Neuronal stem cell (in vitro differentiated cells): ENCODE results near the gene METTL26.
A peak's percentile ranks its signal among the peaks of the same experiment; 100 is the strongest.

Experiments used
- DNase-seq: peaks from one replicate; pipeline ENCODE4 v3.0.0-alpha.2; 2013; ENCODE audit warnings: low spot score
- H2AFZ ChIP-seq: one replicate; pipeline ENCODE4 v1.6.1; 2013; ENCODE audit warnings: mild to moderate bottlenecking, low read length, inconsistent platforms
- H2AK5ac ChIP-seq: 2 replicates; pipeline ENCODE4 v1.6.1; 2013; ENCODE audit warnings: low read depth, mild to moderate bottlenecking, inconsistent platforms, low read length, moderate library complexity, mixed read lengths
- H2BK120ac ChIP-seq: 2 replicates; pipeline ENCODE4 v1.6.1; 2013; ENCODE audit warnings: low read depth, mild to moderate bottlenecking, inconsistent platforms, low read length, moderate library complexity, mixed read lengths
- H2BK12ac ChIP-seq: one replicate; pipeline ENCODE4 v1.6.1; 2013; ENCODE audit warnings: low read length, inconsistent platforms
- H2BK15ac ChIP-seq: 2 replicates; pipeline ENCODE4 v1.6.1; 2013; ENCODE audit warnings: mild to moderate bottlenecking, low read length, inconsistent platforms, mixed read lengths
- H2BK5ac ChIP-seq: one replicate; pipeline ENCODE4 v1.6.1; 2013; ENCODE audit warnings: inconsistent platforms, mild to moderate bottlenecking, low read length, moderate library complexity
- H3K14ac ChIP-seq: one replicate; pipeline ENCODE4 v1.6.1; 2013; ENCODE audit warnings: low read length, inconsistent platforms
- H3K18ac ChIP-seq: 2 replicates; pipeline ENCODE4 v1.6.1; 2013; ENCODE audit warnings: low read length, inconsistent platforms
- H3K23ac ChIP-seq: 2 replicates; pipeline ENCODE4 v1.6.1; 2013; ENCODE audit warnings: low read depth, mild to moderate bottlenecking, mixed read lengths, low read length, inconsistent platforms; ENCODE audit not compliant: poor library complexity
- H3K27ac ChIP-seq: replicated peaks from 3 replicates; pipeline ENCODE4 v1.5.1; 2013; ENCODE audit warnings: low read length, inconsistent platforms
- H3K27me3 ChIP-seq, 3 experiments: 2 replicates each; pipeline ENCODE4 v1.6.1; 2013; ENCODE audit warnings: low read length in 3 of 3, mild to moderate bottlenecking in 2 of 3, inconsistent platforms in 1 of 3, low read depth in 1 of 3, mixed read lengths in 1 of 3, moderate library complexity in 1 of 3; ENCODE audit not compliant: control insufficient read depth in 3 of 3, insufficient read depth in 3 of 3
- H3K36me3 ChIP-seq, 2 donors: replicated peaks in 1 of 2; 2 replicates each; pipeline ENCODE4 v1.6.1; 2013; ENCODE audit warnings: low read length in 2 of 2; ENCODE audit not compliant: control insufficient read depth in 2 of 2, insufficient read depth in 2 of 2
- H3K4ac ChIP-seq: 2 replicates; pipeline ENCODE4 v1.6.1; 2013; ENCODE audit warnings: inconsistent platforms, mild to moderate bottlenecking, low read length, moderate library complexity
- H3K4me1 ChIP-seq, 2 donors: 1 replicate in 1 of 2; 2 replicates in 1 of 2; pipeline ENCODE4 v1.6.1; 2013; ENCODE audit warnings: low read length in 2 of 2, low read depth in 1 of 2; ENCODE audit not compliant: control insufficient read depth in 2 of 2, insufficient read depth in 1 of 2
- H3K4me2 ChIP-seq: one replicate; pipeline ENCODE4 v1.6.1; 2013; ENCODE audit warnings: mild to moderate bottlenecking, low read length, inconsistent platforms; ENCODE audit not compliant: insufficient read depth, poor library complexity, severe bottlenecking
- H3K4me3 ChIP-seq, 2 donors: 2 replicates each; pipeline ENCODE4 v1.5.1; 2013; ENCODE audit warnings: low read length in 2 of 2, mild to moderate bottlenecking in 2 of 2, inconsistent platforms in 1 of 2, moderate library complexity in 1 of 2
- H3K79me1 ChIP-seq: one replicate; pipeline ENCODE4 v1.6.1; 2013; ENCODE audit warnings: low read depth, mild to moderate bottlenecking, inconsistent platforms, low read length, moderate library complexity
- H3K9ac ChIP-seq: one replicate; pipeline ENCODE4 v1.6.1; 2013; ENCODE audit warnings: mild to moderate bottlenecking, low read depth, low read length, inconsistent platforms; ENCODE audit not compliant: poor library complexity
- H3K9me3 ChIP-seq, 2 donors: replicated peaks in 1 of 2; 2 replicates each; pipeline versions ENCODE3 to v1.6.1; 2013; ENCODE audit warnings: low read length in 2 of 2, mild to moderate bottlenecking in 2 of 2, inconsistent platforms in 1 of 2, low read depth in 1 of 2, mixed read lengths in 1 of 2, moderate library complexity in 1 of 2; ENCODE audit not compliant: control insufficient read depth in 2 of 2, insufficient read depth in 1 of 2
- H4K8ac ChIP-seq: one replicate; pipeline ENCODE4 v1.6.1; 2013; ENCODE audit warnings: low read depth, mild to moderate bottlenecking, inconsistent platforms, low read length, moderate library complexity
- H4K91ac ChIP-seq: one replicate; pipeline ENCODE4 v1.6.1; 2013; ENCODE audit warnings: low read length, low read depth, mild to moderate bottlenecking, inconsistent platforms; ENCODE audit not compliant: poor library complexity
- WGBS, 2 donors: extraction: QIAGEN DNeasy Blood & Tissue Kit; methylation state at CpG; one replicate each; pipeline ENCODE4 v1.1.7; 2013; ENCODE audit warnings: missing lambda C conversion rate in 2 of 2, mixed read lengths in 1 of 2; ENCODE audit not compliant: insufficient read length in 2 of 2, insufficient replicate concordance in 1 of 2; ENCODE audit errors: extremely low coverage in 2 of 2; 5-methylcytosine and 5-hydroxymethylcytosine counted together

The METTL26 gene

DNA sequence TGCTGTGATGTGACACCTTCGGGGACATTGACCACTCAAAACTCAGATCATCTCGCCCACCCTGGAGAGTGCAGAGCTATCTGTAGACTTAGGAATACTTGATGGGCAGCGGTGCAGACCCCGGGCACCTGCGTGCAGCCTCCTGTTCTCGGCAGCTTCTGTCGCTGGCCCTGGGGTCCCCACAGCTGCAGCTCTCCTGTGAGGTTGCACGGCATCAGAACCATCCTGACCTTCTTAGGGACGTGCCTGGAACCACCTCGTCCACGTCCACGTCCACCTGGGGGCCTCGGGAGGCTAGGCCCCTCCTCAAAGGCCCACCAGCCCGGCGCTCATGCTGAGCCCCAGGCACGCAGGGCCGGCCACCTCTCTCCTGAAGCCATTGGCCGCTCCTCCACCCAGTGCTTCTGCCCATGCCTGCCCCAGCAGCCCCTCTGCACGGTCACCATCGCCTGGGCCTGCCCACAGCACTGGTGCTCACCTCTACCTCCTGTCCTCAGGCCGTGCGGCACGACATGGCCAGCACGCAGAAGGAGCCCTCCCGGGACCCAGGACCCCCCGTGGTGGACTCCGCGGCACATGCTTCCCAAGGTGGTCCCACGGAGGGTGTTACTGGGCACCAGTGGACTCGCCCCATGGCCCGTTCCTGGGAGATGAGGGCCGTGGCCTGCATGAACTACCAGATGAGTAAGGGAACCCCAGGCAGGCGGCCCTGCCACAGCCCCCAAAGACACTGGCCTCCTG, 7.6 kb downstream of the METTL26 start:
- peak overlapping the region; percentile 89 for H3K27ac ChIP-seq
- H2BK15ac ChIP-seq: peak overlapping the region; percentile 88
- H3K4me3 ChIP-seq: peak overlapping the region in 1 of 2 donors; percentile 57
- H3K4me1 ChIP-seq: peaks cover 29 to 31% of the 10 kb centered on the region in 2 donors
- H3K36me3 ChIP-seq: peaks cover 6 to 42% of the 10 kb centered on the region in 2 donors
- H3K27me3 ChIP-seq: peaks cover 0 to 1% (median 0%) of the 10 kb centered on the region in 3 experiments
- H3K9me3 ChIP-seq: no peaks in the 10 kb centered on the region
- H2BK120ac ChIP-seq: no peak overlapping the region
- H3K18ac ChIP-seq: peak overlapping the region; percentile 88
- H3K23ac ChIP-seq: peak overlapping the region; percentile 81
- peak overlapping the region; percentile 99 for H2BK5ac ChIP-seq
- peaks cover 11% of the 10 kb centered on the region for H3K79me1 ChIP-seq
- peak overlapping the region; percentile 46 for H3K9ac ChIP-seq
- no CpG with 5 or more reads among the region's 33 CpGs for WGBS, 2 donors
- no peak overlapping the region for H4K91ac ChIP-seq
- no peak overlapping the region for H3K4me2 ChIP-seq
- no peak for DNase-seq
- peak overlapping the region; percentile 59 for H2BK12ac ChIP-seq
- no peak overlapping the region for H2AFZ ChIP-seq
- no peak overlapping the region for H4K8ac ChIP-seq
- H3K4ac ChIP-seq: no peak overlapping the region
- H2AK5ac ChIP-seq: peak overlapping the region; percentile 99
- no peak overlapping the region for H3K14ac ChIP-seq

DNA sequence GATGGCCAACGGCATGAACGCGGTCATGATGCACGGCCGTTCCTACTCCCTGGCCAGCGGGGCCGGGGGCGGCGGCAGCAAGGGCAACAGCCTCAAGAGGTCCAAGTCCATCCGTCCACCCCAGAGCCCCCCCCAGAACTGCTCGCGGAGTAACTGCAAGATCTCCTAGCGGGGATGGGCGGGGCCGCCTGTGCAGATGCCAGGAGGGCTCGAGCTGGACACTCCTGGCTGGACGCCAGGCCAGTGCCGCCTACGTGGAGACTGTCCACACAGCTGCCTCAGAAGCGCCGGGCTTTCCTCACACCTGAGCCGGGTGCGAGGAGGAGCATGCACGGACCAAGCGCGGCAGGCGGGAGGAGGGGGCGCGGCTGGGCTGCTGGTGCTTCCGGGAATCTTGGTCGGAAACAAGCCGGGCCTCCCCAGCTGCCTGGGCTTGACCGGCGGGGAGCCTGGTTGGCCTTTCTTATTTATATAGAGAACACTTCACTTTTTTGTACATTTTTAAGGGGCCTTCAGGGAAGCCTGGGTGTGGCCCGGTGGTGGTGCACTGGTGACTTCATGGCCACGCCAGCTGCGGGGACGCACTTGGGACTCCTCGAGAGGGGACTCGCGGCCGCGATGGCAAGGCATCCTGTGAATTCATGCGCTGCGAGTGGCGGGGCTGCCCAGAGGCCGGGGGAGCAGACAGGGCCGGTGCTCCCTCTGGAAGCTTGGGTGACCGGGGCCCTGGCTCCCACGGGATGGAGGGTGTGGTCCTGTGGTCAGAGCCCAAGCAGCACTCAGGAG, 8.5 kb downstream of the METTL26 start:
- H3K4me1 ChIP-seq: peaks cover 29 to 31% of the 10 kb centered on the region in 2 donors
- peaks cover 0 to 1% (median 0%) of the 10 kb centered on the region in 3 experiments for H3K27me3 ChIP-seq
- no peak overlapping the region for H2AFZ ChIP-seq
- no peak overlapping the region for H2BK120ac ChIP-seq
- H3K14ac ChIP-seq: peak overlapping the region; percentile 71
- no peak overlapping the region for H3K4me3 ChIP-seq
- peak overlapping the region; percentile 67 for H2BK15ac ChIP-seq
- H2AK5ac ChIP-seq: peak overlapping the region; percentile 99
- H4K8ac ChIP-seq: no peak overlapping the region
- H3K23ac ChIP-seq: peak overlapping the region; percentile 73
- peak overlapping the region; percentile 44 for H3K9ac ChIP-seq
- H3K4me2 ChIP-seq: no peak overlapping the region
- peak overlapping the region; percentile 99 for H2BK5ac ChIP-seq
- DNase-seq: no peak
- H3K36me3 ChIP-seq: peaks cover 5 to 35% of the 10 kb centered on the region in 2 donors
- H3K4ac ChIP-seq: no peak overlapping the region
- H2BK12ac ChIP-seq: no peak overlapping the region
- H3K18ac ChIP-seq: peak overlapping the region; percentile 28
- no peak overlapping the region for H4K91ac ChIP-seq
- H3K27ac ChIP-seq: no peak overlapping the region
- no CpG with 5 or more reads among the region's 50 CpGs for WGBS, 2 donors
- peaks cover 9% of the 10 kb centered on the region for H3K79me1 ChIP-seq
- H3K9me3 ChIP-seq: no peaks in the 10 kb centered on the region

DNA sequence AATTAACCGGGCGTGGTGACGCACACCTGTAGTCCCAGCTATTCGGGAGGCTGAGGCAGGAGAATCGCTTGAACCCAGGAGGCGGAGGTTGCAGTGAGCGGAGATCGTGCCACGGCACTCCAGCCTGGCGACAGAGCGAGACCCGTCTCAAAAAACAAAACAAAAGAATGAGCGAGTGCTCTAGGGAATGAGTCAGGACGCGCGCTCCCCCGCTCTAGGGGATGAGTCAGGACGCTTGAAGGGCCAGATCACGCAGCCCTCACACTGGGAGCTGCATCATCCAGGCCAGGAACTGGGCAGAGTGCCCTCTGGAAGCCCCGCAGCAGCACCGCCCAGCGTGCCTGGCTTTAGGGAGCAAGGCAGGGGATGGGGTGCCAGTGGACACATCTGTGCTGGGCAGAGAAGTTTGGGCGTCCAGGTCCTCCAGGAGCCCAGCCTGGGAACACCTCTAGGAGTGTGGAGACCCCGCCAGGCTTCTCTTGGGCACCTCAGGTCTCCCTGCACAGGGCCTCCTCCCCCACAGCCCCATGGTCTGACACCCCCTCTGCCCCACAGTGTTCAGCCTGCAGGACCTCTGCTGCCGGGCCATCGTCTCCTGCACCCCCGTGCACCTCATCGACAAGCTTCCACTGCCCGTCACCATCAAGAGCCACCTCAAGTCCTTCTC, 9.2 kb downstream of the METTL26 start:
- Histone ChIP-seq H3K4me2 (no peak overlapping the region), H2BK12ac (peak overlapping the region; percentile 22), H3K18ac (no peak overlapping the region), H3K4me1 (peaks cover 29% of the 10 kb centered on the region in 2 donors), H2BK120ac (no peak overlapping the region), H3K23ac (peak overlapping the region; percentile 73), H3K36me3 (peaks cover 3 to 35% of the 10 kb centered on the region in 2 donors), H2AK5ac (peak overlapping the region; percentile 46), H2BK15ac (peak overlapping the region; percentile 67), H2AFZ (no peak overlapping the region), H4K91ac (no peak overlapping the region), H3K79me1 (peaks cover 8% of the 10 kb centered on the region), H3K4ac (no peak overlapping the region), H3K9me3 (no peaks in the 10 kb centered on the region), H3K14ac (no peak overlapping the region), H3K27me3 (no peaks in the 10 kb centered on the region), H4K8ac (no peak overlapping the region), H3K27ac (no peak overlapping the region), H3K4me3 (no peak overlapping the region), H3K9ac (peak overlapping the region; percentile 44), H2BK5ac (peak overlapping the region; percentile 99)
- DNase-seq: no peak
- no CpG with 5 or more reads among the region's 29 CpGs for WGBS, 2 donors
